Epithelial cell of proximal tubule (primary cell): ENCODE data around the gene BTG4. TPM values are rescaled to one million over a fixed set of nuclear protein-coding genes. Genes with fewer than 3 reads are reported as not detected.

Source experiments
- DNase-seq: peaks from one replicate; pipeline ENCODE4 v3.0.0-alpha.2; 2011; ENCODE audit warnings: low read depth
- H3K4me3 ChIP-seq: 2 replicates; pipeline ENCODE4 v1.5.1; 2011; ENCODE audit warnings: low read depth, mild to moderate bottlenecking, low read length
- total RNA-seq: library from RNA; depleted of rRNA; stranded (reverse); fragments of >200 nt; gene quantifications from 2 replicates; pipeline ENCODE4 v1.2.3, GENCODE V29; 2015
- TF ChIP-seq, protein P1 (sequence below): conservative IDR thresholded peaks from 2 replicates; pipeline ENCODE4 v1.5.1; 2012; ENCODE audit warnings: low read depth, mild to moderate bottlenecking, low read length

The BTG4 gene
- total RNA-seq, 1 donor from 2014 or later: not detected

DNA sequence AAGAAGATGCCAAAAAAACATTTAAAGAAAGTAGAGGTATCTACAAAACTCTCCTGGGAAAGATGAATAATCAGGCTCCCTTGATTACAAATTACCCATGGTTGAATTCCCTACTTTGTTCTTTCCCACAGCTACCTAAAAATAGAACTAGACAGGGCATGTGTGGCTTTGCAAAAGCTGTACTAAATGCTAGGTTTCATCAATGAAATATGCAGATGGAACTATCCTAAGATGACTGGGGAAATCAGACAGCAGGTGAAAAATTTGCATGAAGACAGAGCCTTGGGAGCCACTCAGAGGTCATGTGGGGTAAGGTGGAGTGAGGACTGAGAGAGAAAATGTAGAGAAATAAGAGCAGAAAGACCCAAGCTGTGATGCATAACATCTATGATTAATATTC is 43.1 kb upstream of the BTG4 start:
- no peak for DNase-seq
- TF ChIP-seq, protein P1, sequence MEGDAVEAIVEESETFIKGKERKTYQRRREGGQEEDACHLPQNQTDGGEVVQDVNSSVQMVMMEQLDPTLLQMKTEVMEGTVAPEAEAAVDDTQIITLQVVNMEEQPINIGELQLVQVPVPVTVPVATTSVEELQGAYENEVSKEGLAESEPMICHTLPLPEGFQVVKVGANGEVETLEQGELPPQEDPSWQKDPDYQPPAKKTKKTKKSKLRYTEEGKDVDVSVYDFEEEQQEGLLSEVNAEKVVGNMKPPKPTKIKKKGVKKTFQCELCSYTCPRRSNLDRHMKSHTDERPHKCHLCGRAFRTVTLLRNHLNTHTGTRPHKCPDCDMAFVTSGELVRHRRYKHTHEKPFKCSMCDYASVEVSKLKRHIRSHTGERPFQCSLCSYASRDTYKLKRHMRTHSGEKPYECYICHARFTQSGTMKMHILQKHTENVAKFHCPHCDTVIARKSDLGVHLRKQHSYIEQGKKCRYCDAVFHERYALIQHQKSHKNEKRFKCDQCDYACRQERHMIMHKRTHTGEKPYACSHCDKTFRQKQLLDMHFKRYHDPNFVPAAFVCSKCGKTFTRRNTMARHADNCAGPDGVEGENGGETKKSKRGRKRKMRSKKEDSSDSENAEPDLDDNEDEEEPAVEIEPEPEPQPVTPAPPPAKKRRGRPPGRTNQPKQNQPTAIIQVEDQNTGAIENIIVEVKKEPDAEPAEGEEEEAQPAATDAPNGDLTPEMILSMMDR: no peak
- no peak overlapping the region for H3K4me3 ChIP-seq

DNA sequence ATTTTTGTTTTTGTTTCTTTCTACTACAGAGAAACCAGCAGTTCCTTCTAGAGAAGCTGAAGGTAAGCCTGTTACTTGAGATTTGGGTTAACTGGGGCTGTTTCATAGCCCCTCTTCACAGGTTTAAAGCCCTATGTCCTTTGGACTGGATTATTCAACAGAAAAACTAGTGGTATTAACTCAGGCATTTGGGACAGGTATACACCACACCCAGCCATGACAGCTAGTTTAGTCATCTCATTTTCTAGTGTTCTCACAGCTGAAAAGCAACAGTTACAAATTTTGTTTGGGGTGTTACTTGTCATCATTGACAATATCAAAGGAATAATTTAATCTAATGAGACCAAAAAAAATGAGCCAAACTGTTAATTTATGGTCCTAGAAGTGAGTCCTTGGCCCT is 42.3 kb upstream of the BTG4 start:
- TF ChIP-seq, protein P1: no peak
- no peak for DNase-seq
- no peak overlapping the region for H3K4me3 ChIP-seq

DNA sequence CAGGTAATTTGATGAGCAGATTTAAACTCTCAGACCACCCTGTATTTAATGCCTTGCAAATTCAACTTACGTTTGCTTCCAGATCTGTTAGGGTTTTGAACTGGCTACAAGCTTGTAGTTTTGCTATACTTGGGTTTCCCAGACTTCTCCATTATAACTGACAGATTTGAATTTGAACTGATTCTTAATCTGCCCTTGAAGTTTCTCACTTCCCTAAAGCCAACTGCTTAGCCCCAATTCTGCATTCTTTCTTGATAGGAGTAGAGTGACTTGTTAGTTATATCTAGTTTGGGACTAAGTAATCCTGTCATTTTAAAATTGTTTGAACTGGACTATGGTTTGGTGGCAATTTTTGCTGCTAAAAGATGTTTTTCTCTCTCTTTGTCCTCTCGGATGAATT is 38.1 kb upstream of the BTG4 start:
- H3K4me3 ChIP-seq: no peak overlapping the region
- DNase-seq: no peak
- TF ChIP-seq, protein P1: no peak

DNA sequence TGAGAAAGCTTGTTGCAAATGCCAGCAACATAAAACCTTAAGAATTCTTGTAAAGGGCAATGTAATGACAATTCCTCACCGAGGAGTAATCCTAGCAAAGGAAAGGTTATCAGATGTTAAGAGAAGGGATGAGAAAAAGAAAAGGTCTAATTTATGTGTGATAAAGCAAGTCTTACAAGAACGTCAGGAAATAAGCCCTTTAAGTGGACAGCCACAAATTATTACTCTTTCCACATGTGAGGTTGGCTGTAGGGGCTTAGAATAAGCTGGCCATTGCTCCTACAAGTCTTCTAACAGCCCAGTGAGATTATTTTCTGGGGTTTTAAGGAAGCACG is 37.6 kb upstream of the BTG4 start:
- no peak overlapping the region for H3K4me3 ChIP-seq
- no peak for DNase-seq
- TF ChIP-seq, protein P1: no peak

DNA sequence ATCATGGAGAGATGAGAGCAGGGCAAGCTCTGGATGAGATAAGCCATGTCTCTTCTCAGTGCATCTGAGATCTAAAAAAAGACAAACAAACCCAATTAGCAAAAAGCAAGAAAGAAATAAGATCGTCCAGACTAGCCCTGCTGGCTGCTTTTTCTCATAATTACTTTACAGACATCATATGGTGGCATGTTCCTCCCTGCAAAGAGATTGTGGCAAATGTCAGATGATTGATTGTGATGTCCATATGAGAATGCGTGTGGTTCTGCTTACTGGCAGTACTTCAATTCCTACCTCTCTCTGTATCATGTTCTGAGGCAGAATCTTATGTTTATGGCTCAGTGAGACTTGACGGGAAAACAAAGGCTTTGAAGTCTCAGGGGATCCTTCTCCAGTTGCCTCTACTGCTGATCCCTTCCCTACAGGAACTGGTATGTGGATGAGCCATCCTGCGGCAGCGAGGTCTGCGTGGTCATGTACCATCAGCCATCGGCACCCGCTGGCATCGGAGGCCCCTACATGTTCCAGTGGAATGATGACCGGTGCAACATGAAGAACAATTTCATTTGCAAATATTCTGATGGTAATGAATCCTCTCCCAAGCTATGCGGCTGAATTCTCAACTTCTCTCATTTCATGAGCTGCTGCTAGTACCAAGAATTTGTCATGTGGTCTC is 37.1 kb upstream of the BTG4 start:
- TF ChIP-seq, protein P1: no peak
- DNase-seq: no peak

DNA sequence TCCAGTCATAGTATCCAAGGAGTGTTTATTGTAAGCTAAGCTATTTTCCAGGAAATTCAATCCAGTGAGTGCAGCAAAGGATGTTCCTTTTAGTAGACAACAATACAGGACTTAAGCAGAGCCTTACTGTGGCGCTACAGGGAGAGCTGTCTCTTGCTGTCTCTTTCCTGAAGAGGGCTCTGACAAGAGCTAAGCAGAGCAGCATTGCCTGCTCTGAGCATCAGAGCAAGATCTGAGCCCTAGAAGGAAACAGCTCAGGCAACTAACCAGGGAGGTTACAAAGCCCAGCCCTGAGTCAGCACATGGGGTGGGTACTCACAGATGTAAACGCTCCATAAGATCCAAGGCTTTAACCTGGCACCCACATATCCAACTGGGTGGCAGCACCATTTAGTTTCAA is 36.3 kb upstream of the BTG4 start:
- TF ChIP-seq, protein P1: no peak
- no peak for DNase-seq
- no peak overlapping the region for H3K4me3 ChIP-seq

More for the DNA sequence above, 37.1 kb upstream of the BTG4 start:
- H3K4me3 ChIP-seq: no peak overlapping the region

DNA sequence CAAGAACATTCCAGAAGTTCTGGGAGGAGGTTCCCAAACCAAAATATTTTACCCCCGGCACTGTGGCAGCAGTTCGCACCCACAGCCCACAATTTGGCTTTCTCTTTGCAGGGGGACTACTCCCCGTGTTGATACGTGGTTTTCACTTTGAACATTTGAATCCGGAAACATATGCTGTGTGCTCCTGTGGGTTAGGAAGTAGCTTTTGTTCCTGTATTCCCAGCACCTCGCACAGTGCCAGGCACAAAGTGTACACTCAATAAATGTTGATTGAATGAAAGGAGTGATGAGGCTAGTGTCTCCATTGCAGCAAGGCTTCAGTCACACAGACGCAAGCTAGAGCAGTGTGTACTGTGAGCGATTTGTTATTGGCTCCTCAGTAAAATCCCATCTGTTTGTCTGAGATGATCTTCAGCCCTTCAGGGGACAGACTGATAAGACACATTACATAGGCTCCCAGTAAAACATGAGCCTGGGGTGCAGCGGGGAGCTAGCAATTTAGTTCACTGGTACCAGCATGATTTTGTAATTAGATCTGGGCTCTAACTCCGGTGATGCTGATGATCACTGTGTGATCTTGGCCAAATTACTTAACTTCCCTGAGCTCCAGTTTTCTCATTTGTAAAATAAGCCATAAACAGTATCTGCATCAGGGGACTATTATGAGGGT is 30.6 kb upstream of the BTG4 start:
- TF ChIP-seq, protein P1: no peak
- DNase-seq: no peak
- no peak overlapping the region for H3K4me3 ChIP-seq
